HCT116 (cell line): ENCODE data around the gene WDPCP. TPM values are rescaled to one million over a fixed set of nuclear protein-coding genes. Genes with fewer than 3 reads are reported as not detected.

Source experiments
- ATAC-seq: fragments of 200-7000 bp; cut with Tn5 transposase; 2 replicates; pipeline ENCODE4 v1.9.1; 2020; ENCODE audit warnings: mild to moderate bottlenecking, moderate library complexity
- BruUV-seq: library from RNA; stranded (reverse); fragments of 400-500 nt; replicated peaks from 2 replicates; lab custom pipeline; 2021; lab: Mats Ljungman, UMichigan
- CTCF ChIA-PET: fragments of 300-600 bp; sonication (Branson Sonifier 250); formaldehyde crosslinking; loops from one replicate; lab custom pipeline; 2021; ENCODE audit warnings: antibody characterized with exemption; lab: Charles Lee
- POLR2A ChIA-PET: fragments of 300-600, 350-600 bp; sonication (Branson Sonifier 250); formaldehyde crosslinking; loops from one replicate; lab custom pipeline; 2021; ENCODE audit warnings: antibody characterized with exemption; lab: Charles Lee
- RAD21 ChIA-PET, 2 experiments: fragments of 300-600 bp; sonication (Branson Sonifier 250); formaldehyde crosslinking; loops; one replicate each; lab custom pipeline; 2023; ENCODE audit warnings: low total read pairs in 2 of 2; ENCODE audit not compliant: uncharacterized antibody in 2 of 2, unreplicated experiment in 2 of 2, low non-redundant PET in 1 of 2; lab: Charles Lee
- DNase-seq: peaks from one replicate; pipeline ENCODE4 v3.0.0-alpha.2; 2010; ENCODE audit warnings: low read depth, low spot score
- H2AFZ ChIP-seq: fragments of 200-600 bp; shearing (Covaris generic), sonication (generic); 2 replicates; pipeline ENCODE4 v1.6.1; 2017; ENCODE audit warnings: low read depth, mixed run types, mixed read lengths, antibody characterized with exemption, low read length; ENCODE audit not compliant: poor library complexity, severe bottlenecking
- H3K27ac ChIP-seq: 2 replicates; pipeline ENCODE4 v1.5.1; 2012; ENCODE audit warnings: low read depth, low read length
- H3K27me3 ChIP-seq: fragments of 200-600 bp; sonication (generic); 2 replicates; pipeline ENCODE4 v1.6.1; 2016; ENCODE audit warnings: mixed run types, low read length, mixed read lengths; ENCODE audit not compliant: insufficient read depth
- H3K36me3 ChIP-seq, 2 experiments: fragments of 200-500 bp in 1 of 2; fragments of 200-600 bp in 1 of 2; sonication (Bioruptor generic) in 1 of 2; sonication (generic) in 1 of 2; 2 replicates each; pipeline versions ENCODE4 v1.5.1 to v1.6.1; 2014 to 2016; ENCODE audit warnings: low read length in 2 of 2, inconsistent platforms in 1 of 2, mixed read lengths in 1 of 2, mixed run types in 1 of 2; ENCODE audit not compliant: insufficient read depth in 2 of 2, control insufficient read depth in 1 of 2
- H3K4me1 ChIP-seq, 2 experiments: fragments of 200-600 bp in 1 of 2; sonication (generic) in 1 of 2; 2 replicates each; pipeline versions ENCODE4 v1.5.1 to v1.6.1; 2012 to 2017; ENCODE audit warnings: low read length in 2 of 2, inconsistent platforms in 1 of 2, mild to moderate bottlenecking in 1 of 2, mixed read lengths in 1 of 2, mixed run types in 1 of 2, moderate library complexity in 1 of 2; ENCODE audit not compliant: insufficient read depth in 2 of 2, control insufficient read depth in 1 of 2
- H3K4me2 ChIP-seq: fragments of 200-600 bp; sonication (generic); 2 replicates; pipeline ENCODE4 v1.6.1; 2017; ENCODE audit warnings: mixed run types, low read length, mixed read lengths
- H3K4me3 ChIP-seq, 2 experiments: fragments of 200-600 bp in 1 of 2; sonication (generic) in 1 of 2; replicated peaks in 1 of 2; 2 replicates each; pipeline ENCODE4 v1.5.1; 2011 to 2016; ENCODE audit warnings: low read length in 2 of 2, control low read depth in 1 of 2, low read depth in 1 of 2, mild to moderate bottlenecking in 1 of 2, mixed read lengths in 1 of 2, mixed run types in 1 of 2
- H3K79me2 ChIP-seq: fragments of 200-600 bp; sonication (generic); 2 replicates; pipeline ENCODE4 v1.6.1; 2017; ENCODE audit warnings: mild to moderate bottlenecking, mixed run types, low read length, moderate library complexity, mixed read lengths; ENCODE audit not compliant: insufficient read depth
- H3K9ac ChIP-seq: fragments of 200-600 bp; sonication (generic); 2 replicates; pipeline ENCODE4 v1.6.1; 2016; ENCODE audit warnings: low read length, mixed read lengths
- H3K9me2 ChIP-seq: fragments of 200-600 bp; sonication (generic), shearing (Covaris generic); 2 replicates; pipeline ENCODE4 v1.6.1; 2017; ENCODE audit warnings: mixed run types, mild to moderate bottlenecking, moderate library complexity; ENCODE audit not compliant: insufficient read depth
- H3K9me3 ChIP-seq, 2 experiments: fragments of 200-500 bp in 1 of 2; fragments of 200-600 bp in 1 of 2; sonication (Bioruptor generic) in 1 of 2; sonication (generic) in 1 of 2; 2 replicates each; pipeline ENCODE4 v1.6.1; 2014 to 2017; ENCODE audit warnings: low read length in 2 of 2, mixed read lengths in 2 of 2, inconsistent platforms in 1 of 2, low read depth in 1 of 2, mild to moderate bottlenecking in 1 of 2, mixed run types in 1 of 2, moderate library complexity in 1 of 2; ENCODE audit not compliant: control insufficient read depth in 1 of 2, insufficient read depth in 1 of 2
- H4K20me1 ChIP-seq: fragments of 200-600 bp; sonication (generic), shearing (Covaris generic); 2 replicates; pipeline ENCODE4 v1.6.1; 2017; ENCODE audit warnings: mixed run types, mild to moderate bottlenecking, moderate library complexity; ENCODE audit not compliant: insufficient read depth
- CBX3 ChIP-seq: IDR thresholded peaks from 2 replicates; pipeline ENCODE4 v1.6.1; 2012; ENCODE audit warnings: low read depth
- CTCF ChIP-seq, 3 experiments: fragments of 200-600 bp in 1 of 3; sonication (generic) in 1 of 3; IDR thresholded peaks in 2 of 3; conservative IDR thresholded peaks in 1 of 3; 2 replicates each; pipeline ENCODE4 v1.5.1; 2012 to 2017; ENCODE audit warnings: low read depth in 2 of 3, low read length in 2 of 3, antibody characterized with exemption in 1 of 3, borderline replicate concordance in 1 of 3, control low read depth in 1 of 3, mild to moderate bottlenecking in 1 of 3, mixed read lengths in 1 of 3, mixed run types in 1 of 3, moderate library complexity in 1 of 3; ENCODE audit not compliant: insufficient read depth in 1 of 3
- ELF1 ChIP-seq: IDR thresholded peaks from 2 replicates; pipeline ENCODE4 v1.6.1; 2012; ENCODE audit warnings: low read depth, borderline replicate concordance
- JUND ChIP-seq: IDR thresholded peaks from 2 replicates; pipeline ENCODE4 v1.6.1; 2012
- MAX ChIP-seq: IDR thresholded peaks from 2 replicates; pipeline ENCODE4 v1.6.1; 2012
- POLR2A ChIP-seq: IDR thresholded peaks from 2 replicates; pipeline ENCODE4 v1.7.0; 2011; ENCODE audit warnings: borderline replicate concordance; ENCODE audit not compliant: insufficient read depth, insufficient read length; ENCODE audit errors: extremely low read depth
- POLR2AphosphoS5 ChIP-seq: IDR thresholded peaks from 2 replicates; pipeline ENCODE4 v1.6.1; 2011; ENCODE audit warnings: mild to moderate bottlenecking, low read depth, low read length, moderate library complexity
- RAD21 ChIP-seq: IDR thresholded peaks from 2 replicates; pipeline ENCODE4 v1.6.1; 2012; ENCODE audit warnings: low read depth, mild to moderate bottlenecking
- SP1 ChIP-seq: IDR thresholded peaks from 2 replicates; pipeline ENCODE4 v1.6.1; 2012; ENCODE audit warnings: low read depth
- YY1 ChIP-seq: IDR thresholded peaks from 2 replicates; pipeline ENCODE4 v1.6.1; 2011; ENCODE audit warnings: low read length, low read depth, moderate library complexity, mild to moderate bottlenecking; ENCODE audit not compliant: insufficient replicate concordance; ENCODE audit errors: extremely low read depth
- ZFX ChIP-seq: fragments of 450-650 bp; IDR thresholded peaks from 2 replicates; pipeline ENCODE4 v1.6.1; 2017
- ZNF274 ChIP-seq: fragments of 200-500 bp; sonication (Bioruptor generic); IDR thresholded peaks from 2 replicates; pipeline ENCODE4 v1.6.1; 2014; ENCODE audit warnings: mild to moderate bottlenecking, low read depth, low read length, inconsistent platforms
- intact Hi-C: fragments of 100-400 bp; cut with micrococcal nuclease; formaldehyde crosslinking; loops from 2 replicates; pipeline ENCODE4 v1.10.0; 2022
- total RNA-seq: library from RNA; stranded (reverse); gene quantifications from one replicate; pipeline ENCODE4 v1.2.1, GENCODE V29; 2021; ENCODE audit not compliant: unreplicated experiment

WDPCP gene
- total RNA-seq, 1 experiment from 2014 or later, result 4.1 TPM

GRCh38 chr2:63530704-63531279 lies 57.5 kb downstream of the WDPCP start (continued):
- TF ChIP-seq RAD21 (no peak), POLR2AphosphoS5 (no peak)
- TF ChIP-seq, all 23 proteins: peak for 0

- H3K27ac ChIP-seq, result no peak overlapping the region
- no peaks in the 10 kb centered on the region for H3K36me3 ChIP-seq
- H3K4me1 ChIP-seq, result no peaks in the 10 kb centered on the region
- RAD21 ChIA-PET, result no interaction called here
- intact Hi-C loops, result no loop called here
- no peak overlapping the region for H3K4me3 ChIP-seq
- no peaks in the 10 kb centered on the region for H3K9me2 ChIP-seq
- DNase-seq (no peak), ATAC-seq (no peak)
- peaks cover 0 to 3% of the 10 kb centered on the region in 2 experiments; a peak in 2 of 4 replicates for H3K9me3 ChIP-seq
- POLR2A ChIA-PET, result no interaction called here
- H3K79me2 ChIP-seq, result no peaks in the 10 kb centered on the region
- CTCF ChIA-PET, result no interaction called here
- H4K20me1 ChIP-seq, result no peaks in the 10 kb centered on the region
- TF ChIP-seq CTCF (IDR thresholded peaks at IDR 0.05 in 2 of 3, conservative IDR thresholded peaks at IDR 0.05 in 1 of 3; ENCODE audit: borderline replicate concordance in 1 of 3, insufficient read depth in 1 of 3, low read depth in 2 of 3, low read length in 2 of 3), result no peak
- no peak for TF ChIP-seq SP1
- H3K9ac ChIP-seq, result no peak overlapping the region
- no peaks in the 10 kb centered on the region for H3K27me3 ChIP-seq
- H2AFZ ChIP-seq, result no peak overlapping the region
- BruUV-seq, result no TSS peak
- H3K4me2 ChIP-seq, result no peak overlapping the region
Observed at GRCh38 chr2:63525905-63526304, 62.4 kb downstream of the WDPCP start.

- no peaks in the 10 kb centered on the region for H3K9me2 ChIP-seq
- POLR2A ChIA-PET, result no interaction called here
- no TSS peak for BruUV-seq
- no peaks in the 10 kb centered on the region for H3K79me2 ChIP-seq
- intact Hi-C loops, result no loop called here
- ATAC-seq (no peak), DNase-seq (no peak)
- H3K4me1 ChIP-seq, result no peaks in the 10 kb centered on the region
- no peaks in the 10 kb centered on the region for H3K36me3 ChIP-seq
- RAD21 ChIA-PET, result no interaction called here
- H3K9me3 ChIP-seq, result peaks cover 0 to 3% of the 10 kb centered on the region in 2 experiments; a peak in 3 of 4 replicates
- no peak overlapping the region for H2AFZ ChIP-seq
- no peak overlapping the region for H3K4me3 ChIP-seq
- no peak overlapping the region for H3K9ac ChIP-seq
- no peak overlapping the region for H3K27ac ChIP-seq
- no peaks in the 10 kb centered on the region for H4K20me1 ChIP-seq
- CTCF ChIA-PET, result no interaction called here
- H3K27me3 ChIP-seq, result no peaks in the 10 kb centered on the region
- H3K4me2 ChIP-seq, result no peak overlapping the region
- no peak for TF ChIP-seq CTCF (IDR thresholded peaks at IDR 0.05 in 2 of 3, conservative IDR thresholded peaks at IDR 0.05 in 1 of 3; ENCODE audit: borderline replicate concordance in 1 of 3, insufficient read depth in 1 of 3, low read depth in 2 of 3, low read length in 2 of 3)
- TF ChIP-seq ZFX, result no peak
- TF ChIP-seq YY1, result no peak
- TF ChIP-seq MAX, result no peak
- no peak for TF ChIP-seq ELF1
- TF ChIP-seq ZNF274, result no peak
- no peak for TF ChIP-seq RAD21
- no peak for TF ChIP-seq POLR2A
- TF ChIP-seq JUND, result no peak
- no peak for TF ChIP-seq POLR2AphosphoS5
- no peak for TF ChIP-seq CBX3
Observed at GRCh38 chr2:63522950-63523349, 65.3 kb downstream of the WDPCP start.
